GM18519 (cell line): ENCODE data around the gene DESI2.
"Not testable (repeated sequence)": the region's sequence is repeated elsewhere in the genome, so short reads cannot be mapped to it uniquely, and the experiment has no call there.

Experiments used
- ATAC-seq: cut with Tn5 transposase; IDR thresholded peaks from one replicate; pipeline ENCODE4 v1.9.1; 2021; ENCODE audit warnings: mild to moderate bottlenecking, moderate library complexity; ENCODE audit not compliant: unreplicated experiment, low FRiP score

Gene DESI2

GRCh38 chr1:244702620-244703019 is 49.7 kb downstream of the DESI2 start:
- ATAC-seq: no peak

GRCh38 chr1:244704107-244704506 is 51.2 kb downstream of the DESI2 start:
- no peak for ATAC-seq

- ATAC-seq: no peak
Observed at GRCh38 chr1:244705261-244706234, 52.6 kb downstream of the DESI2 start.

GRCh38 chr1:244709076-244709475 is 56.1 kb downstream of the DESI2 start:
- no peak for ATAC-seq

GRCh38 chr1:244709476-244710368 is 56.8 kb downstream of the DESI2 start:
- ATAC-seq: no peak

GRCh38 chr1:244710474-244711062 is 57.6 kb downstream of the DESI2 start:
- ATAC-seq: no peak

GRCh38 chr1:244712669-244713068 is 59.7 kb downstream of the DESI2 start:
- no peak for ATAC-seq

- ATAC-seq: no peak
Observed at GRCh38 chr1:244713332-244713731, 60.4 kb downstream of the DESI2 start.

GRCh38 chr1:244727871-244728474 is 75.0 kb downstream of the DESI2 start:
- no peak for ATAC-seq

- ATAC-seq: no peak
Observed at GRCh38 chr1:244730153-244730933, 77.4 kb downstream of the DESI2 start.

- ATAC-seq: no peak
Observed at GRCh38 chr1:244730934-244731434, 78.1 kb downstream of the DESI2 start.

- ATAC-seq: no peak
Observed at GRCh38 chr1:244731651-244732050, 78.7 kb downstream of the DESI2 start.

GRCh38 chr1:244732851-244733450 is 80.0 kb downstream of the DESI2 start:
- ATAC-seq: no peak

- no peak for ATAC-seq
Observed at GRCh38 chr1:244735404-244735803, 82.5 kb downstream of the DESI2 start.

GRCh38 chr1:244735876-244736561 is 83.1 kb downstream of the DESI2 start:
- ATAC-seq: no peak

GRCh38 chr1:244739140-244739539 is 86.2 kb downstream of the DESI2 start:
- not testable (repeated sequence) for ATAC-seq

- not testable (repeated sequence) for ATAC-seq
Observed at GRCh38 chr1:244740027-244740617, 87.2 kb downstream of the DESI2 start.

GRCh38 chr1:244741692-244742091 is 88.8 kb downstream of the DESI2 start:
- ATAC-seq: no peak
